H7 (cell line): ENCODE measurements around the gene CALU. TPM values are rescaled to one million over a fixed set of nuclear protein-coding genes. Genes with fewer than 3 reads are reported as not detected.

ENCODE experiments used
- DNase-seq: peaks from one replicate; pipeline ENCODE4 v3.0.0; 2012
- H3K27me3 ChIP-seq: 2 replicates; pipeline ENCODE4 v1.6.0; 2011; ENCODE audit warnings: mild to moderate bottlenecking, low read length; ENCODE audit not compliant: control insufficient read depth, insufficient read depth
- H3K36me3 ChIP-seq: replicated peaks from 2 replicates; pipeline ENCODE4 v1.5.1; 2011; ENCODE audit warnings: low read length; ENCODE audit not compliant: control insufficient read depth, insufficient read depth
- H3K4me3 ChIP-seq: 2 replicates; pipeline ENCODE4 v1.5.1; 2011; ENCODE audit warnings: low read depth, mild to moderate bottlenecking, control low read depth, low read length, moderate library complexity; ENCODE audit not compliant: insufficient read depth
- total RNA-seq: library from RNA; depleted of rRNA; stranded (reverse); fragments of >200 nt; shearing (Covaris generic); gene quantifications from 2 replicates; pipeline ENCODE4 v1.2.3, GENCODE V29; 2014

The CALU gene
- total RNA-seq, 1 experiment from 2014 or later = 147 TPM

GRCh38 chr7:128792471-128793180, 53.5 kb downstream of the CALU start:
- peak; percentile 59 for DNase-seq
- Histone ChIP-seq H3K36me3 (peaks cover 2% of the 10 kb centered on the region), H3K27me3 (peaks cover 9% of the 10 kb centered on the region; the same call in 1 of the 2 replicates), H3K4me3 (0 out of 2 replicates have a peak overlapping the region, but pooled peaks have one; percentile 10)

GRCh38 chr7:128793181-128793547, 54.0 kb downstream of the CALU start:
- DNase-seq = no peak
- Histone ChIP-seq H3K36me3 (peaks cover 2% of the 10 kb centered on the region), H3K27me3 (peaks cover 9% of the 10 kb centered on the region; the same call in 1 of the 2 replicates), H3K4me3 (no peak overlapping the region)

GRCh38 chr7:128794020-128794419, 54.9 kb downstream of the CALU start:
- no peak overlapping the region for H3K4me3 ChIP-seq
- no peak for DNase-seq
- peaks cover 9% of the 10 kb centered on the region; the same call in 1 of the 2 replicates for H3K27me3 ChIP-seq
- H3K36me3 ChIP-seq = peaks cover 2% of the 10 kb centered on the region

GRCh38 chr7:128794436-128794835, 55.3 kb downstream of the CALU start:
- H3K36me3 ChIP-seq = peaks cover 2% of the 10 kb centered on the region
- H3K4me3 ChIP-seq = no peak overlapping the region
- H3K27me3 ChIP-seq = peaks cover 9% of the 10 kb centered on the region; the same call in 1 of the 2 replicates
- no peak for DNase-seq

GRCh38 chr7:128795129-128795528, 56.0 kb downstream of the CALU start:
- DNase-seq = peak; percentile 45
- H3K36me3 ChIP-seq = peaks cover 4% of the 10 kb centered on the region
- peaks cover 8% of the 10 kb centered on the region; the same call in 1 of the 2 replicates for H3K27me3 ChIP-seq
- no peak overlapping the region for H3K4me3 ChIP-seq

- DNase-seq = no peak
- peaks cover 4% of the 10 kb centered on the region for H3K36me3 ChIP-seq
- H3K4me3 ChIP-seq = no peak overlapping the region
- H3K27me3 ChIP-seq = peaks cover 4% of the 10 kb centered on the region; the same call in 1 of the 2 replicates
These were observed 57.2 kb downstream of the CALU start for GRCh38 chr7:128796327-128796726.

GRCh38 chr7:128799451-128799850, 60.3 kb downstream of the CALU start:
- Histone ChIP-seq H3K36me3 (peaks cover 6% of the 10 kb centered on the region), H3K27me3 (no peaks in the 10 kb centered on the region), H3K4me3 (no peak overlapping the region)
- DNase-seq = no peak

- no peak for DNase-seq
- Histone ChIP-seq H3K36me3 (peaks cover 9% of the 10 kb centered on the region), H3K27me3 (no peaks in the 10 kb centered on the region), H3K4me3 (no peak overlapping the region)
These were observed 61.4 kb downstream of the CALU start for GRCh38 chr7:128800567-128800966.

GRCh38 chr7:128801003-128801402, 61.8 kb downstream of the CALU start:
- no peak for DNase-seq
- H3K4me3 ChIP-seq = no peak overlapping the region

GRCh38 chr7:128801667-128802418, 62.7 kb downstream of the CALU start:
- H3K27me3 ChIP-seq = no peaks in the 10 kb centered on the region
- peaks cover 21% of the 10 kb centered on the region for H3K36me3 ChIP-seq
- no peak for DNase-seq
- H3K4me3 ChIP-seq = no peak overlapping the region

More at GRCh38 chr7:128801003-128801402, 61.8 kb downstream of the CALU start:
- Histone ChIP-seq H3K36me3 (peaks cover 12% of the 10 kb centered on the region), H3K27me3 (no peaks in the 10 kb centered on the region)

- H3K4me3 ChIP-seq = no peak overlapping the region
- H3K36me3 ChIP-seq = peaks cover 24% of the 10 kb centered on the region
- no peak for DNase-seq
These were observed 65.3 kb downstream of the CALU start for GRCh38 chr7:128804484-128804883.

GRCh38 chr7:128805225-128805624, 66.1 kb downstream of the CALU start:
- Histone ChIP-seq H3K4me3 (no peak overlapping the region), H3K27me3 (no peaks in the 10 kb centered on the region), H3K36me3 (peaks cover 22% of the 10 kb centered on the region)
- no peak for DNase-seq

More at GRCh38 chr7:128804484-128804883, 65.3 kb downstream of the CALU start:
- H3K27me3 ChIP-seq = no peaks in the 10 kb centered on the region

- H3K4me3 ChIP-seq = no peak overlapping the region
- peaks cover 24% of the 10 kb centered on the region for H3K36me3 ChIP-seq
- H3K27me3 ChIP-seq = no peaks in the 10 kb centered on the region
- DNase-seq = no peak
These were observed 68.0 kb downstream of the CALU start for GRCh38 chr7:128807191-128807590.

- Histone ChIP-seq H3K4me3 (no peak overlapping the region), H3K27me3 (no peaks in the 10 kb centered on the region), H3K36me3 (peaks cover 24% of the 10 kb centered on the region)
- DNase-seq = no peak
These were observed 70.2 kb downstream of the CALU start for GRCh38 chr7:128809363-128809762.

GRCh38 chr7:128810473-128810872, 71.3 kb downstream of the CALU start:
- Histone ChIP-seq H3K27me3 (no peaks in the 10 kb centered on the region), H3K36me3 (peaks cover 22% of the 10 kb centered on the region)
- DNase-seq = no peak

More at GRCh38 chr7:128810473-128810872, 71.3 kb downstream of the CALU start:
- H3K4me3 ChIP-seq = no peak overlapping the region
